Measurements from ENCODE around the gene HSPA8.

GRCh38 chr11:123047266-123047946, 14.5 kb downstream of the HSPA8 start:
- TF ChIP-seq CTCF (conservative IDR thresholded peaks at IDR 0.05; ENCODE audit: low read depth in 2 of 2) (no peak), EZH2 (IDR thresholded peaks at IDR 0.05; ENCODE audit: low read depth, unreplicated experiment) (no peak), EZH2phosphoT487 (IDR thresholded peaks at IDR 0.05; ENCODE audit: unreplicated experiment) (no peak), REST (IDR thresholded peaks at IDR 0.05; ENCODE audit: unreplicated experiment) (no peak), POLR2AphosphoS5 (IDR thresholded peaks at IDR 0.05; ENCODE audit: low read depth) (no peak), ETS1 (IDR thresholded peaks at IDR 0.05) (no peak), CREB1 (CRISPR knock-in tag; IDR thresholded peaks at IDR 0.05; ENCODE audit: low read depth) (no peak), ZNF114 (CRISPR knock-in tag; IDR thresholded peaks at IDR 0.05) (no peak)
